Measurements from ENCODE around the gene BLOC1S1.

BLOC1S1 gene

GRCh38 chr12:55728939-55729818 lies 13.3 kb downstream of the BLOC1S1 start, which contains the start of gene CD63:
CD63 (minus strand) TSS chr12:55729009; CDS start chr12:55728341, 668 bp downstream.
- DNase-seq: peak; percentile 33

GRCh38 chr12:55729819-55730818 lies 14.3 kb downstream of the BLOC1S1 start:
- DNase-seq: no peak

- no peak for DNase-seq
Measured at GRCh38 chr12:55732288-55732687, 16.4 kb downstream of the BLOC1S1 start.

- no peak for DNase-seq
Measured at GRCh38 chr12:55733021-55733555, 17.2 kb downstream of the BLOC1S1 start.

GRCh38 chr12:55733858-55734257 lies 18.0 kb downstream of the BLOC1S1 start:
- no peak for DNase-seq

GRCh38 chr12:55734595-55734994 lies 18.7 kb downstream of the BLOC1S1 start:
- DNase-seq: no peak

GRCh38 chr12:55736076-55736475 lies 20.2 kb downstream of the BLOC1S1 start:
- DNase-seq: no peak

GRCh38 chr12:55736780-55737580 lies 21.1 kb downstream of the BLOC1S1 start:
- DNase-seq: no peak

- no peak for DNase-seq
Measured at GRCh38 chr12:55737581-55738122, 21.8 kb downstream of the BLOC1S1 start.

- DNase-seq: peak; percentile 58
Measured at GRCh38 chr12:55738123-55739024, 22.5 kb downstream of the BLOC1S1 start.

- DNase-seq: no peak
Measured at GRCh38 chr12:55739025-55739378, 23.2 kb downstream of the BLOC1S1 start.

GRCh38 chr12:55741931-55742680 lies 26.3 kb downstream of the BLOC1S1 start:
- DNase-seq: no peak

GRCh38 chr12:55742719-55743405 lies 27.0 kb downstream of the BLOC1S1 start, which contains the start of gene GDF11:
GDF11 (plus strand) TSS chr12:55743122; CDS start chr12:55743317, 195 bp downstream.
- DNase-seq: peak; percentile 65

- peak; percentile 29 for DNase-seq
Measured at GRCh38 chr12:55743406-55744339, 27.8 kb downstream of the BLOC1S1 start.

- no peak for DNase-seq
Measured at GRCh38 chr12:55744340-55745030, 28.6 kb downstream of the BLOC1S1 start.

GRCh38 chr12:55745361-55746173 lies 29.7 kb downstream of the BLOC1S1 start:
- DNase-seq: no peak
